RWPE2 (cell line): ENCODE results near the gene KAZN.

Source experiments
- ATAC-seq: fragments of 200-7000 bp; cut with Tn5 transposase; 3 replicates; pipeline ENCODE4 v1.9.1; 2021; ENCODE audit warnings: low read depth
- DNase-seq: peaks from one replicate; pipeline ENCODE4 v3.0.0-alpha.2; 2020; ENCODE audit warnings: low spot score
- H3K27ac ChIP-seq: fragments of 450-650 bp; 2 replicates; pipeline ENCODE4 v1.5.1; 2017; ENCODE audit warnings: mild to moderate bottlenecking; ENCODE audit not compliant: poor library complexity, severe bottlenecking
- H3K27me3 ChIP-seq: fragments of 250-450 bp; sonication (Bioruptor Pico); 2 replicates; pipeline ENCODE4 v1.5.1; 2021; ENCODE audit warnings: mild to moderate bottlenecking, moderate library complexity; ENCODE audit not compliant: insufficient read depth, poor library complexity, severe bottlenecking
- H3K36me3 ChIP-seq: fragments of 250-450 bp; sonication (Bioruptor Pico); 2 replicates; pipeline ENCODE4 v1.5.1; 2020; ENCODE audit warnings: low read depth, mild to moderate bottlenecking, moderate library complexity
- H3K4me1 ChIP-seq: fragments of 250-450 bp; sonication (Bioruptor Pico); 2 replicates; pipeline ENCODE4 v1.5.1; 2021; ENCODE audit warnings: mild to moderate bottlenecking, moderate library complexity; ENCODE audit not compliant: insufficient read depth, poor library complexity, severe bottlenecking
- H3K4me3 ChIP-seq: fragments of 250-450 bp; sonication (Bioruptor Pico); 2 replicates; pipeline ENCODE4 v1.5.1; 2021; ENCODE audit warnings: mild to moderate bottlenecking, moderate library complexity; ENCODE audit not compliant: severe bottlenecking
- H3K9me3 ChIP-seq: fragments of 250-450 bp; sonication (Bioruptor Pico); 2 replicates; pipeline ENCODE4 v1.5.1; 2021; ENCODE audit warnings: mild to moderate bottlenecking, moderate library complexity; ENCODE audit not compliant: severe bottlenecking
- TF ChIP-seq, protein P1 (sequence below): fragments of 450-650 bp; IDR thresholded peaks from one replicate; pipeline ENCODE4 v1.5.1; 2017; ENCODE audit warnings: mild to moderate bottlenecking, moderate library complexity; ENCODE audit not compliant: poor library complexity, severe bottlenecking

The KAZN gene

GRCh38 chr1:14932034-14932638 is 333.7 kb downstream of the KAZN start:
- TF ChIP-seq, protein P1, sequence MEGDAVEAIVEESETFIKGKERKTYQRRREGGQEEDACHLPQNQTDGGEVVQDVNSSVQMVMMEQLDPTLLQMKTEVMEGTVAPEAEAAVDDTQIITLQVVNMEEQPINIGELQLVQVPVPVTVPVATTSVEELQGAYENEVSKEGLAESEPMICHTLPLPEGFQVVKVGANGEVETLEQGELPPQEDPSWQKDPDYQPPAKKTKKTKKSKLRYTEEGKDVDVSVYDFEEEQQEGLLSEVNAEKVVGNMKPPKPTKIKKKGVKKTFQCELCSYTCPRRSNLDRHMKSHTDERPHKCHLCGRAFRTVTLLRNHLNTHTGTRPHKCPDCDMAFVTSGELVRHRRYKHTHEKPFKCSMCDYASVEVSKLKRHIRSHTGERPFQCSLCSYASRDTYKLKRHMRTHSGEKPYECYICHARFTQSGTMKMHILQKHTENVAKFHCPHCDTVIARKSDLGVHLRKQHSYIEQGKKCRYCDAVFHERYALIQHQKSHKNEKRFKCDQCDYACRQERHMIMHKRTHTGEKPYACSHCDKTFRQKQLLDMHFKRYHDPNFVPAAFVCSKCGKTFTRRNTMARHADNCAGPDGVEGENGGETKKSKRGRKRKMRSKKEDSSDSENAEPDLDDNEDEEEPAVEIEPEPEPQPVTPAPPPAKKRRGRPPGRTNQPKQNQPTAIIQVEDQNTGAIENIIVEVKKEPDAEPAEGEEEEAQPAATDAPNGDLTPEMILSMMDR = no peak
- no peaks in the 10 kb centered on the region for H3K27me3 ChIP-seq
- ATAC-seq = no peak

DNA sequence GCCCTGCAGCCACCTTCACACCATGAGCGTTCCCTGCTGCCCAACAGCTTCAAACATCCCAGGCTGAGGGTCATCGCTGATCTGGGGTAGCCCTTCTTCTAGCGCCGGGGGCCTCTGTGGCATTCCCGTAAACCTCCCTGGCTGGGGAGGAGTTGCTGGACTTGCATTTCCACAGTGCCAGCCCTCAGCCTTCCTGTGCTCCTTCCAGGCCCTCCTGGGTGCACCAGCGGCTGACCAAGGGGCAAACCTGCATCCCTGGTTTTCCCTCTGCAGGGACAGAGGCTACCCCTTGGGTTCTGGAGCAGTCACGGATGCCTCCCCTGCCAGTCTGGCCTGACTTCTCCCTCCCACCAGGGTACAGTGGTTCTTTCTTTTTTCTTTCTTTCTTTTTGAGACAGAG is 336.4 kb downstream of the KAZN start:
- Histone ChIP-seq H3K36me3 (no peaks in the 10 kb centered on the region), H3K9me3 (no peaks in the 10 kb centered on the region), H3K4me3 (no peak overlapping the region), H3K4me1 (no peaks in the 10 kb centered on the region), H3K27ac (no peak overlapping the region), H3K27me3 (no peaks in the 10 kb centered on the region)
- DNase-seq (no peak), ATAC-seq (no peak)
- TF ChIP-seq, protein P1 = no peak

More at GRCh38 chr1:14932034-14932638, 333.7 kb downstream of the KAZN start:
- no peak overlapping the region for H3K27ac ChIP-seq
- no peaks in the 10 kb centered on the region for H3K4me1 ChIP-seq
- DNase-seq = no peak
- H3K4me3 ChIP-seq = no peak overlapping the region
- no peaks in the 10 kb centered on the region for H3K36me3 ChIP-seq
- no peaks in the 10 kb centered on the region for H3K9me3 ChIP-seq

DNA sequence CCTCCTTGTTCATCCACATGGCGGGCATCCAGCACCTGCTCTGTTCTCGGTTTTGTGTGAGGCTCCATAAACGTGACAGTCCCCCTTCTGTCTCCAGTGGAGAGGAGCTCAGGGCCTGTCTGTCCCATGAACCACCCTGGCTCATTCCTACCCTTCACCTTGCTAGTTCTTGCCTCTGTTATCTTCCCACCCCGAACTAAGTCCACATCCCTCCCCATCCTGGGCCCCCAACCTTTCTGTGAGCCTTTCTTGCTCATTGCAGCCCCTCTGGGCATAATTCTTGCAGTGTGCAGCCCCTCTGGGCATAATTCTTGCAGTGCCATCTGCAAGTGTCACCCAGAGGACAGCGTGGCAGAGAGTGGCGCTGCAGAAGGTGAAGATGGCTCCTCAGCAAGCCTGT is 338.3 kb downstream of the KAZN start:
- Histone ChIP-seq H3K4me1 (no peaks in the 10 kb centered on the region), H3K4me3 (no peak overlapping the region), H3K9me3 (no peaks in the 10 kb centered on the region), H3K27ac (no peak overlapping the region), H3K36me3 (no peaks in the 10 kb centered on the region), H3K27me3 (no peaks in the 10 kb centered on the region)
- ATAC-seq = no peak
- DNase-seq = no peak
- TF ChIP-seq, protein P1 = no peak

- ATAC-seq (no peak), DNase-seq (no peak)
- H3K4me1 ChIP-seq = no peaks in the 10 kb centered on the region
These were observed 338.9 kb downstream of the KAZN start for GRCh38 chr1:14937288-14937949.

More at GRCh38 chr1:14937288-14937949, 338.9 kb downstream of the KAZN start:
- TF ChIP-seq, protein P1 = no peak
- no peaks in the 10 kb centered on the region for H3K27me3 ChIP-seq
- H3K27ac ChIP-seq = no peak overlapping the region
- no peaks in the 10 kb centered on the region for H3K9me3 ChIP-seq
- no peaks in the 10 kb centered on the region for H3K36me3 ChIP-seq
- H3K4me3 ChIP-seq = no peak overlapping the region
